H9 (cell line): ENCODE results near the gene PHKG1. TPM values are rescaled to one million over a fixed set of nuclear protein-coding genes. Genes with fewer than 3 reads are reported as not detected.
"Not testable (repeated sequence)": the region's sequence is repeated elsewhere in the genome, so short reads cannot be mapped to it uniquely, and the experiment has no call there.

Experiments
- DNase-seq: peaks from one replicate; pipeline ENCODE4 v3.0.0-alpha.2; 2017
- H2AFZ ChIP-seq: one replicate; pipeline ENCODE4 v1.6.1; 2013; ENCODE audit warnings: mild to moderate bottlenecking, low read length, control low read depth, moderate library complexity
- H2AK5ac ChIP-seq: 2 replicates; pipeline ENCODE4 v1.6.1; 2013; ENCODE audit warnings: low read length, control low read depth, mixed read lengths; ENCODE audit not compliant: insufficient read length
- H2BK120ac ChIP-seq: one replicate; pipeline ENCODE4 v1.6.1; 2013; ENCODE audit warnings: low read depth, mild to moderate bottlenecking, low read length, control low read depth, inconsistent platforms; ENCODE audit not compliant: poor library complexity, severe bottlenecking
- H2BK12ac ChIP-seq: 2 replicates; pipeline ENCODE4 v1.6.1; 2013; ENCODE audit warnings: low read length, control low read depth, mixed read lengths, low read depth; ENCODE audit not compliant: insufficient read length
- H2BK15ac ChIP-seq: 2 replicates; pipeline ENCODE4 v1.6.1; 2013; ENCODE audit warnings: low read depth, low read length, control low read depth
- H2BK20ac ChIP-seq: one replicate; pipeline ENCODE4 v1.6.1; 2013; ENCODE audit warnings: low read depth, mild to moderate bottlenecking, low read length, control low read depth, inconsistent platforms; ENCODE audit not compliant: poor library complexity, severe bottlenecking
- H2BK5ac ChIP-seq: 2 replicates; pipeline ENCODE4 v1.6.1; 2013; ENCODE audit warnings: low read length, control low read depth, mixed read lengths; ENCODE audit not compliant: insufficient read length
- H3K14ac ChIP-seq: 2 replicates; pipeline ENCODE4 v1.6.1; 2013; ENCODE audit warnings: low read length, control low read depth; ENCODE audit not compliant: insufficient read depth
- H3K18ac ChIP-seq: 2 replicates; pipeline ENCODE4 v1.6.1; 2013; ENCODE audit warnings: low read depth, mild to moderate bottlenecking, mixed read lengths, low read length, control low read depth; ENCODE audit not compliant: insufficient read length
- H3K23ac ChIP-seq: 2 replicates; pipeline ENCODE4 v1.6.1; 2013; ENCODE audit warnings: low read length, control low read depth, mixed read lengths, low read depth; ENCODE audit not compliant: insufficient read length
- H3K23me2 ChIP-seq: 2 replicates; pipeline ENCODE4 v1.6.1; 2013; ENCODE audit warnings: low read depth, mild to moderate bottlenecking, mixed read lengths, low read length, control low read depth; ENCODE audit not compliant: insufficient read length, poor library complexity, severe bottlenecking
- H3K27ac ChIP-seq: 2 replicates; pipeline ENCODE4 v1.5.1; 2013; ENCODE audit warnings: low read length, control low read depth, mixed read lengths, low read depth; ENCODE audit not compliant: insufficient read length
- H3K27me3 ChIP-seq: 2 replicates; pipeline ENCODE4 v1.6.1; 2013; ENCODE audit warnings: low read length, control low read depth, inconsistent platforms; ENCODE audit not compliant: insufficient read depth
- H3K4ac ChIP-seq: 2 replicates; pipeline ENCODE4 v1.6.1; 2013; ENCODE audit warnings: low read depth, mild to moderate bottlenecking, control low read depth, inconsistent platforms, low read length, moderate library complexity
- H3K4me1 ChIP-seq: 2 replicates; pipeline ENCODE4 v1.6.1; 2013; ENCODE audit warnings: low read length, control low read depth, inconsistent platforms; ENCODE audit not compliant: insufficient read depth
- H3K4me2 ChIP-seq: 2 replicates; pipeline ENCODE4 v1.6.1; 2013; ENCODE audit warnings: low read length, control low read depth, mixed read lengths; ENCODE audit not compliant: insufficient read length, insufficient read depth
- H3K56ac ChIP-seq: 2 replicates; pipeline ENCODE4 v1.6.1; 2013; ENCODE audit warnings: low read depth, mild to moderate bottlenecking, mixed read lengths, low read length, control low read depth; ENCODE audit not compliant: insufficient read length
- H3K79me1 ChIP-seq: 2 replicates; pipeline ENCODE4 v1.6.1; 2013; ENCODE audit warnings: low read depth, mild to moderate bottlenecking, moderate library complexity, low read length, control low read depth, inconsistent platforms; ENCODE audit not compliant: insufficient read depth, poor library complexity, severe bottlenecking
- H3K79me2 ChIP-seq: 2 replicates; pipeline ENCODE4 v1.6.1; 2013; ENCODE audit warnings: low read length, control low read depth, inconsistent platforms; ENCODE audit not compliant: insufficient read depth
- H3K9ac ChIP-seq: 2 replicates; pipeline ENCODE4 v1.6.1; 2013; ENCODE audit warnings: low read length, control low read depth, mixed read lengths; ENCODE audit not compliant: insufficient read length; ENCODE audit errors: extremely low read depth
- H3K9me3 ChIP-seq: one replicate; pipeline ENCODE4 v1.6.1; 2013; ENCODE audit warnings: low read depth, low read length, inconsistent platforms; ENCODE audit not compliant: control insufficient read depth
- H3T11ph ChIP-seq: one replicate; pipeline ENCODE4 v1.6.1; 2013; ENCODE audit warnings: mild to moderate bottlenecking, low read length, control low read depth, inconsistent platforms
- H4K20me1 ChIP-seq: one replicate; pipeline ENCODE4 v1.6.1; 2013; ENCODE audit not compliant: control insufficient read depth, insufficient read length, insufficient read depth
- H4K5ac ChIP-seq: 2 replicates; pipeline ENCODE4 v1.6.1; 2013; ENCODE audit warnings: low read depth, mild to moderate bottlenecking, mixed read lengths, low read length, control low read depth; ENCODE audit not compliant: insufficient read length
- H4K8ac ChIP-seq: replicated peaks from 2 replicates; pipeline ENCODE4 v1.6.1; 2013; ENCODE audit warnings: low read length, control low read depth, mixed read lengths, low read depth; ENCODE audit not compliant: insufficient read length
- H4K91ac ChIP-seq: 2 replicates; pipeline ENCODE4 v1.6.1; 2013; ENCODE audit warnings: low read depth, mild to moderate bottlenecking, moderate library complexity, mixed read lengths, low read length, control low read depth; ENCODE audit not compliant: insufficient read length
- H3K27ac Mint-ChIP-seq, 3 experiments: 2 replicates in 2 of 3; 3 replicates in 1 of 3; pipeline ENCODE4 v1.8.0; 2020 to 2021; ENCODE audit warnings: mixed read lengths in 3 of 3, mild to moderate bottlenecking in 1 of 3, moderate library complexity in 1 of 3
- H3K27me3 Mint-ChIP-seq: 2 replicates; pipeline ENCODE4 v1.8.0; 2021; ENCODE audit warnings: low read depth, mild to moderate bottlenecking, moderate library complexity, mixed read lengths
- H3K36me3 Mint-ChIP-seq, 3 experiments: 2 replicates in 2 of 3; 3 replicates in 1 of 3; pipeline ENCODE4 v1.8.0; 2020 to 2021; ENCODE audit warnings: low read depth in 3 of 3, mixed read lengths in 3 of 3; ENCODE audit not compliant: insufficient read depth in 1 of 3
- H3K4me1 Mint-ChIP-seq, 2 experiments: 2 replicates each; pipeline ENCODE4 v1.8.0; 2020; ENCODE audit warnings: mixed read lengths in 2 of 2
- H3K4me3 Mint-ChIP-seq, 2 experiments: 2 replicates in 1 of 2; 3 replicates in 1 of 2; pipeline ENCODE4 v1.8.0; 2020 to 2021; ENCODE audit warnings: mild to moderate bottlenecking in 2 of 2, mixed read lengths in 2 of 2, moderate library complexity in 1 of 2
- H3K9me3 Mint-ChIP-seq, 2 experiments: 2 replicates in 1 of 2; 3 replicates in 1 of 2; pipeline ENCODE4 v1.8.0; 2020; ENCODE audit warnings: mild to moderate bottlenecking in 2 of 2, mixed read lengths in 2 of 2, moderate library complexity in 1 of 2
- WGBS: extraction: QIAGEN DNeasy Blood & Tissue Kit; methylation state at CpG from one replicate; pipeline ENCODE4 v1.1.7; 2013; ENCODE audit warnings: missing lambda C conversion rate, low lambda C conversion rate, mixed read lengths; ENCODE audit not compliant: insufficient read length; ENCODE audit errors: extremely low coverage; 5-methylcytosine and 5-hydroxymethylcytosine counted together
- total RNA-seq: library from RNA; stranded (reverse); gene quantifications from 2 replicates; pipeline ENCODE4 v1.2.1, GENCODE V29; 2021
- TF ChIP-seq, protein P1 (sequence below): fragments of 200-600 bp; sonication (generic); conservative IDR thresholded peaks from 3 replicates; pipeline ENCODE4 v1.8.0; 2021; ENCODE audit warnings: antibody characterized with exemption, mild to moderate bottlenecking

Gene PHKG1
- total RNA-seq, 1 experiment from 2014 or later: 0.42 TPM

DNA sequence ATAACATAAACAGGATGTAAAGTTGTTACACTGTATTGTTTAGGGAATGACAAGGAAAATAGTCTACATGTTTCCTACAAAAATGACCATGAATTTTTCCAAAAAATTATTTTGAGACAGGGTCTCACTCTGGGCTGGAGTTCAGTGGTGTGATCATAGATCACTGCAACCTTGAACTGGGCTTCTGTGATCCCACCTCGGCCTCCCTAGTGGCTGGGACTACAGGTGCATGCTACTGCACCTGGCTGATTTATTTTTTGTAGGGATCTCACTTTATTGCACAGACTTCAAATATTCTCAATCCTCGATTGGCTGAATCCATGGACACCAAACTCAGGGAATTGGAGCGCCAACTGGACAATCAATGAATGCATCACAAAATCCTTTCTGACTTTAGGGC, 6.9 kb upstream of the PHKG1 start:
- H3K14ac ChIP-seq: no peak overlapping the region
- H3K4me2 ChIP-seq: no peak overlapping the region
- H2BK120ac ChIP-seq: no peak overlapping the region
- no peaks in the 10 kb centered on the region for H3K27me3 ChIP-seq
- H4K5ac ChIP-seq: no peak overlapping the region
- no CpG with 5 or more reads among the region's 3 CpGs for WGBS
- H3K56ac ChIP-seq: no peak overlapping the region
- H2AK5ac ChIP-seq: no peak overlapping the region
- H4K8ac ChIP-seq: no peak overlapping the region
- H3T11ph ChIP-seq: no peak overlapping the region
- Mint-ChIP-seq H3K27me3 (no peaks in the 10 kb centered on the region), H3K4me1 (no peaks in the 10 kb centered on the region), H3K9me3 (peaks cover 0 to 7% of the 10 kb centered on the region in 2 experiments; a peak in 2 of 5 replicates), H3K36me3 (peaks cover 20 to 45% (median 34%) of the 10 kb centered on the region in 3 experiments), H3K4me3 (no peak overlapping the region), H3K27ac (no peak overlapping the region)
- no peak overlapping the region for H2BK12ac ChIP-seq
- H4K91ac ChIP-seq: no peak overlapping the region
- no peak overlapping the region for H2AFZ ChIP-seq
- H2BK15ac ChIP-seq: no peak overlapping the region
- no peak overlapping the region for H3K18ac ChIP-seq
- H3K79me2 ChIP-seq: no peaks in the 10 kb centered on the region
- no peak overlapping the region for H2BK20ac ChIP-seq
- H3K27ac ChIP-seq: no peak overlapping the region
- H3K4ac ChIP-seq: no peak overlapping the region
- no peak for DNase-seq
- H2BK5ac ChIP-seq: no peak overlapping the region
- H3K9me3 ChIP-seq: no peaks in the 10 kb centered on the region
- no peaks in the 10 kb centered on the region for H3K23me2 ChIP-seq
- H3K9ac ChIP-seq: no peak overlapping the region
- no peaks in the 10 kb centered on the region for H3K4me1 ChIP-seq
- H4K20me1 ChIP-seq: no peaks in the 10 kb centered on the region
- TF ChIP-seq, protein P1, sequence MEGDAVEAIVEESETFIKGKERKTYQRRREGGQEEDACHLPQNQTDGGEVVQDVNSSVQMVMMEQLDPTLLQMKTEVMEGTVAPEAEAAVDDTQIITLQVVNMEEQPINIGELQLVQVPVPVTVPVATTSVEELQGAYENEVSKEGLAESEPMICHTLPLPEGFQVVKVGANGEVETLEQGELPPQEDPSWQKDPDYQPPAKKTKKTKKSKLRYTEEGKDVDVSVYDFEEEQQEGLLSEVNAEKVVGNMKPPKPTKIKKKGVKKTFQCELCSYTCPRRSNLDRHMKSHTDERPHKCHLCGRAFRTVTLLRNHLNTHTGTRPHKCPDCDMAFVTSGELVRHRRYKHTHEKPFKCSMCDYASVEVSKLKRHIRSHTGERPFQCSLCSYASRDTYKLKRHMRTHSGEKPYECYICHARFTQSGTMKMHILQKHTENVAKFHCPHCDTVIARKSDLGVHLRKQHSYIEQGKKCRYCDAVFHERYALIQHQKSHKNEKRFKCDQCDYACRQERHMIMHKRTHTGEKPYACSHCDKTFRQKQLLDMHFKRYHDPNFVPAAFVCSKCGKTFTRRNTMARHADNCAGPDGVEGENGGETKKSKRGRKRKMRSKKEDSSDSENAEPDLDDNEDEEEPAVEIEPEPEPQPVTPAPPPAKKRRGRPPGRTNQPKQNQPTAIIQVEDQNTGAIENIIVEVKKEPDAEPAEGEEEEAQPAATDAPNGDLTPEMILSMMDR: no peak
- H3K23ac ChIP-seq: no peak overlapping the region
- H3K79me1 ChIP-seq: no peaks in the 10 kb centered on the region

DNA sequence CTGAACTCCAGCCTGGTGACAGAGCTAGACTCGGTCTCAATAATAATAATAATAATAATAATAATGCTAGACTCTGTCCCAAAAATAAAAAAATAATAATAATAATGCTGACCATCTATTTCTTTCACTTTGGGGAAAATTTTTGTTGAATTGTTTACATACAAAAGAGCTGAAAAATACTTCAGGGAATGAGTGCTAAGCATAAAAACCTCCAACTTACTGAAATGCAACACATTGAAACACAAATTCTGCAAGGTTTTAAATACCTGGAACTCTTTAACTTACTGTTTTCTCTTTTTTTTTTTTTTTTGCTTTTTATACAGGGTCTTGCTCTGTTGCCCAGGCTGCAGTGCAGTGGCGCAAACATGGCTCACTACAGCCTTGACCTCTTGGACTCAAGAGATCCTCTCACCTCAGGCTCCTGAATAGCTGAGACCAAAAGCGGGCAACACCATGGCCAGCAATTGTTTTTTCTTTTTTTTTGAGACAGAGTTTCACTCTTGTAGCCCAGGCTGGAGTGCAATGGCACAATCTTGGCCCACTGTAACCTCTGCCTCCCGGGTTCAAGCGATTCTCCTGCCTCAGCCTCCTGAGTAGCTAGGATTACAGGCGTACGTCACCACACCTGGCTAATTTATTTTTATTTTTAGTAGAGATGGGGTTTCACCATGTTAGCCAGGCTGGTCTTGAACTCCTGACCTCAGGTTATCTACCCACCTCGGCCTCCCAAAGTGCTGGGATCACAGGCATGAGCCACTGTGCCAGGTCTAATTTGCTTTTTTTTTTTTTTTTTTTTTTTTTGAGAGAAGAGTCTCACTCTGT, 5.6 kb upstream of the PHKG1 start:
- H3K4me2 ChIP-seq, H3K9ac ChIP-seq, H2BK5ac ChIP-seq, H3K23me2 ChIP-seq, H2BK12ac ChIP-seq, H3K4me1 Mint-ChIP-seq, H2AFZ ChIP-seq, DNase-seq, H2BK15ac ChIP-seq, H3K56ac ChIP-seq, H3K4me1 ChIP-seq, H3K9me3 Mint-ChIP-seq, H2AK5ac ChIP-seq, H2BK20ac ChIP-seq, H4K91ac ChIP-seq, H3K23ac ChIP-seq, H3K27me3 Mint-ChIP-seq, H4K8ac ChIP-seq, H3K4me3 Mint-ChIP-seq, H3K14ac ChIP-seq, H2BK120ac ChIP-seq, H3K18ac ChIP-seq, H3K27me3 ChIP-seq, H3K79me1 ChIP-seq, H3K9me3 ChIP-seq, H4K20me1 ChIP-seq, H3K27ac Mint-ChIP-seq, H3K79me2 ChIP-seq, H3T11ph ChIP-seq, H4K5ac ChIP-seq, H3K27ac ChIP-seq, H3K4ac ChIP-seq: not testable (repeated sequence)
- WGBS: no CpG with 5 or more reads among the region's 8 CpGs
- H3K36me3 Mint-ChIP-seq: peaks cover 18 to 36% (median 25%) of the 10 kb centered on the region in 3 experiments
